Left forelimb (tissue), 1 donor: ENCODE data around the gene SCN3B.

ENCODE experiments used
- DNase-seq: peaks from one replicate; pipeline ENCODE4 v3.0.0-alpha.2; 2018; ENCODE audit warnings: low spot score

SCN3B gene

GRCh38 chr11:123597859-123598258 lies 56.6 kb downstream of the SCN3B start:
- no peak for DNase-seq

- DNase-seq, result no peak
Observed at GRCh38 chr11:123594921-123595320, 59.5 kb downstream of the SCN3B start.

DNA sequence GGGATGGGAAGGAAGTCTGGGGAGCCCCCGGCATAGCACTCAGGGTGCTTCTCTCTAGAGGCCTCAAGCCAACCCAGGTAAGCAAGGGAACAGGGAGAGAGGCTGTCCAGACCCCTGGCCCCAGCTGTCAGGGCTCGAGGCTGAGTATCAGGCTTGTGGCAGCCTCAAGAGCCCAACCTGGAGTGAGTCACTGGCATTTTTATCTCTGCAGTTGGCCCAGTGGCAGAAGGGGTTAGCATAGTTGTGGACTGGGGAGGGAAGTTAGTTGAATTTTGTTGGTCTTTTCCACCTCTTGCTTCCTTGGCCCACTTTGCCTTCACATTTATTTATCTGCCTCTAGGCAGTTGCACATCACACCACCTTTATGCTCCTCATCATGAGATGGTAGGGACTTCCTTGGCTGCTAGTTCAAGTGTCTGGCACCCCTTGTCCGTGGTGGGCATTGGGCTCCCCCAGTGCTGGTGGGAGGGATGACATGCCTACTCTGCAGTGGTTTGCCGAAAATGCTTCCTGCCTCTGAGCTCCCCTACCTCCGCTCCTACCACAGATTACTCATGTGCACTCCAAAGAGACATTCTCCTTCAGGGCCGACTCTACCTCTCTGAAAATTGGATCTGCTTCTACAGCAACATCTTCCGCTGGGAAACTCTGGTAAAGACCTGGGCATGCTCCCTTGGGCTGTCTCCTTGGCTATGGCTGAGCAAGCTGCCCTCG lies 60.1 kb downstream of the SCN3B start:
- no peak for DNase-seq

- no peak for DNase-seq
Observed at GRCh38 chr11:123593570-123593969, 60.9 kb downstream of the SCN3B start.

DNA sequence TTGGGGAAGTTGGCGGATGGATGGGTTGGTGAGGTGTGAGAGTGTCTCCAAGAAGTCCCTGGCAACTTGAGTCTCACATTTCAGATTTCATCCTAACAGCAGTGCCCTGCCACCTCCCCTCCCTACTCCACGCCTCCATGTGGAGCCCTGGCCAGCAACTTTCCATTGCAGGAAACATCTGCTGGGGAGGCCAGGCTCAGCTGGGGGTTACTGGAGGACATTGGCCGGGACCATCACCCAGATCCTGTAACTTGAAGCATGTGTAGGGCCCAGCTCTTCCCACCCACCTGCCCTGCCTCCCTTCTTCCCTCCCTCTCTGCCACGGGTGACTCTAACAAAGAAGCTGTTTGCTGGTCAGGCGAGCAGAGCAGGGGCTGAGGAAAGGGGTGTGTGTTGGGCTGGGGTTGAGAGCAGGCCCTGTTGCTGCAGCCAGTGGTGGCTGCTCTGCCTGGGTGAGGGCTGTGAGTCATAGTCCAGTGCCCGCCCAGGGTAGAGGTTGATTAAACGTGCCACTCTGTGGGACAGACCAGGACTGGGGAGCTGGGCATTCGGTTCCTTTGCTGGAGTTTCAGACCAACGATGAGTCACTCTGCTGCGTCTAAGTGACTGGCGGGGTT lies 64.0 kb downstream of the SCN3B start:
- no peak for DNase-seq

DNA sequence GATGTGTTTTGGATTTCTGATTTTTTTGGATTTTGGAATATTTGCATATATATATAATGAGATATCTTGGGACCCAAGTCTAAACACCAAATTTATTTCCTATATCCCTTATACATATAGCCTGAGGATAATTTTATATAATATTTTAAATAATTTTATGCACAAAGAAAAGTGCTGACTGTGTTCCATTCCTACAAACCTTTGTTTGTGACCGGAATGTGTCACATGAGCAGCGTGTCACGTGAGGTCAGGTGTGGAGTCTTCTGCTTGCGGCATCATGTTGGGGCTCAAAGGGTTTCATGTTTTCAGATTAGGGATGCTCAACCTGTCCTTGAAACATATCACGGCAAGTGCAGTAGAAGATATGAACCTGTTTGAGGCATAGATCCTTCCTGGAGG lies 65.6 kb downstream of the SCN3B start:
- DNase-seq, result no peak

DNA sequence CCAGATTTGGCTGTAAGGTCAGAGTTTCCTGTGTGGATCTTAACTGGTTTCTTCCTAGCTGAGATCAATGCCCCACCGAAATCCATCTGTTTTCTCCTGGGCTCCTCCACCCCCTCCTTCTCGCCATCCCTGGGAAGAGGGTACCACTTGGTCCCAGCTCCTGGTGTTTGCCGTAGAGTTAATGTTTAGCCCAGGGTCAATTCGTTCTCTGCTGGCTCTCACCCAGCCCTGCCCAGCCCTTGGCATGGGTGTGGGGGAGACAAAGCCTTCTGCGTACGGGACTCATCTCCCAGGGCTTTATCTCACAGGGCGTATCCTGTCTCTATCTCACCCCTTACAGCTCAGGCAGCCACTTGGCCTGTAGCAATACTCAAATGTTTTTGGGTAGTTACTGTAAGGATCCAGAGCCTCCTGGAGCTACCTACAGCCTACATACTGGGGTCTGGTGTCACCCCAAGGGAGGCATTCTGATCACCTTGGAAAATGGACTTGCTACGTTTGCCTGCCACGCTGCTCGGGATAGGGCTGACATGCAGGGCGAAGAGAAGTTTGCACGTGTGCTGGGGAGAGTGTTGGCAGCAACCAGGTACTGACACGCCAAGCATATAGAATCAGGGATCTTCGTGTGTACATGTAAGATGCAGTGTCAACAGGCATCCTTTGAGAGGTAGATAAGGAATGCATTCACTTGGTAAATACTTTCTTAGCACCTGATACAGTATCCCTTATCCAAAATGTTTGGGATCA lies 66.1 kb downstream of the SCN3B start:
- no peak for DNase-seq

DNA sequence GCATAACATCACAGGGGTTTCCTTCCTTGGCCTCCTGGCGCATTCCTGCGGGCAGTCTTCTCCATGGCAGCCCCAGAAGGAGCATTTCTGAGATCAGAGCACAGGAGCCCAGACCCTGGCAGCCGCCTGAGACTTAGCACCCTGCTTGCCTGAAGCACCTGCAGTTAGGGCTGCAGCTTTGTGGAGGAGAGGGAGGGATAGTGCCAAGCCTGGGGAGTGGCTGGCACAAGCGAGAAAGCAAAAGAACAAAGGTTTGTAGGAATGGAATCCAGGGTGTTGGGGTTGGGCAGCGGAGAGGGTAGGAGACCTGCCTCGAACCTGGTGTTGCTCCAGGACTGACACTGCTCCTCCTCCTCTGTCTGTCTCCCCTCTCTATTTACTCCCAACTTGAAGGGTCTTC lies 66.9 kb downstream of the SCN3B start:
- DNase-seq, result no peak

GRCh38 chr11:123587044-123587443 lies 67.4 kb downstream of the SCN3B start:
- DNase-seq, result no peak

DNA sequence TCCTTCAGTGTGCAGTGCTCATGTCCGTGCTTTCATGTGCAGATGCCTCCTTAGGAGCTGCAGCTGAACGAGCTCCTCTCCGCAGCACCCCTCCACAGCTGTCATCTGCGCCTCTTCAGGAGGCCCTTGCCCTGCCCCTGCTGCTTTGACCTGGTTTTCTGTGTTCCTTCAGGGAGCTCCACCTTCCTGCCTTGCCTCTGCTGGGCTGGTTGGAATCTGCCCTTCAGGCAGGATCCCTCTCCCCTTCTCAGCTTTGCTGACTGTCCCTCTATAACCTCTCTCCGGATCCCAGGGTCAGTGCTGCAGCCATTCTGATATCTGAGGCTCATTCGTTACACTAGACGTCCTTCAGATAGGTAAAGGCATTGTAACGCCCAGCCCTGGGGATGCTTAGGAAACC lies 67.9 kb downstream of the SCN3B start:
- no peak for DNase-seq

- no peak for DNase-seq
Observed at GRCh38 chr11:123585706-123586105, 68.7 kb downstream of the SCN3B start.

- DNase-seq, result no peak
Observed at GRCh38 chr11:123585206-123585605, 69.2 kb downstream of the SCN3B start.

DNA sequence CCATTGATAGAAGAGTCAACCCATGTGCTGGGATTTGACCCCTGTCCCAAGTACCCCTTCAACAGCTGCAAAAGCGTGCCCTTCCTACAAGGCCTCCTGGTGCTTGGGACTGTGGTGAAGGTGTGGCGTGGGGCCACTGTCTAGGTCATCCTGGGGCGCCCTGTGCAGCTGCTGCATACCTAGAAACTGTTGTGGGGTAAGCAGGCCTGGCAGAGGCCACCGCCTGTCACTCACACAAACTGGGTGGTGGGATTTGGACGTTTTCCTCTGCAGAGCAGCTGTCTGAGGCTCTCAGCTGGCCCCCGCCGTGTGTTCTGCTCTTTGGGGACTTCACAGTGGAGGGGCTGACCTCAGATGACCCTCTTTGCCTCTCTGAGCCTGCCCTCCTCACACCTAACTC lies 69.7 kb downstream of the SCN3B start:
- no peak for DNase-seq

- no peak for DNase-seq
Observed at GRCh38 chr11:123584186-123584585, 70.2 kb downstream of the SCN3B start.

GRCh38 chr11:123582992-123583504 lies 71.4 kb downstream of the SCN3B start:
- DNase-seq, result no peak

GRCh38 chr11:123581651-123582399 lies 72.6 kb downstream of the SCN3B start:
- no peak for DNase-seq

DNA sequence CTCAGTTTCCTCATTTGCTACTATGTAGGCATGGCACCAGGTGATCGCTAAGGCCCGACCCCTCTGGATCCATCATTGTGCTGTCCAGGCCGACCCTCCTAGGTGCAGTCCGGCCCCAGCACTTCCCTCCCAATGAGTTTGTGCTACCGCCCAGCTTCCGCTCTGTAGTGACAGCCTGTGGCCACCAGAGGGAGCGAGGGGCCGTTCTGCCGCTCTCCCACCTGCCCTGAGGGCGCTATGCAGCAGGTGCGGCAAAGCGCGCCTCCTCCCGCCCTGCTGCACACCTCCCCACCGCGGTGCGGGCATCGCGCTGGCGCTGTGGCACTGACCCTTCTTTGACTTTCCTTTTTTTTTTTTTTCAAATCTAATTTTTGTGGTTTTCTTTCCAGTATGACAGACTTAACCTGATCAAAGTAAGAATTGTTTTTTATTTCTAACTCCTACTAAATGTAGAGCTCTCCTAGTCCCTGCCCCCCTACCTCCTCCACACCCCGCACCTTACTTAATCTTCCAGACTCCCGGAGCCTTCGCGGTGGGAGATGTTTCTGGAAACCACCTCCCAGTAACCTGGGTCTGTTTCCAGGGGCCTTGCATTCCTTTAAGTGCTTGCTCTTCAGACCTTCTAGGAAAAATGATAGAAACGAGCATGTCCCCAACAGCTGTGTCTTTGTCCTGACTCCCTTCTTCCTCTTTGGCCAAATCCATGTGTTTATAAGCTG lies 73.7 kb downstream of the SCN3B start:
- no peak for DNase-seq

GRCh38 chr11:123580137-123580536 lies 74.3 kb downstream of the SCN3B start:
- no peak for DNase-seq

DNA sequence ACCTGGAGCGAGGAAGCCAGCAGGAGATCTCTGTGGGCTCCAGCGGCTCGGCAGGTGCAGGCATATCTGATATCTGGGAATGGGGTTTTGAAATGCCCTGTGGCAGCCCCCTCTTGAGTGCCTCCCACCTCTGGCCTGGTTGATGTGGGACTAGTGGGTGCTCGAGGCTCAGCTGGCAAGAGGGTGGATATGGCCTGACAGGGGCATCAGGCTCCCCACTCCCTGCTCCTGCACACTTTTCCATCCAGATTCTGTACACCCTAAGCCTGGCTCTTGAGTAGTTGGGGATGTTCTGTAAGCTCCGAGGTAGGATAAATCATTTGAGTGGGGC lies 75.0 kb downstream of the SCN3B start:
- no peak for DNase-seq
